K562 (cell line): Measurements from ENCODE around the gene TLR5. TPM values are rescaled to one million over a fixed set of nuclear protein-coding genes. Genes with fewer than 3 reads are reported as not detected.

Source experiments
- ATAC-seq: fragments of 200-7000 bp; cut with Tn5 transposase; 3 replicates; pipeline ENCODE4 v1.9.1; 2020; ENCODE audit warnings: moderate library complexity
- BruUV-seq: library from RNA; stranded (reverse); fragments of 400-500 nt; replicated peaks from 2 replicates; lab custom pipeline; 2021; lab: Mats Ljungman, UMichigan
- CTCF ChIA-PET: fragments of 300-600 bp; formaldehyde crosslinking; extraction: SDS; loops from one replicate; lab custom pipeline; 2021; ENCODE audit warnings: low intra/inter-chr PET ratio; lab: Yijun Ruan, JAX
- POLR2A ChIA-PET: fragments of 300-600, 350-650 bp; sonication (Branson Sonifier 250); formaldehyde crosslinking; extraction: SDS; loops from one replicate; lab custom pipeline; 2021; ENCODE audit warnings: antibody characterized with exemption, inconsistent platforms; lab: Yijun Ruan, JAX
- DNase-seq, 4 experiments: peaks; one replicate each; pipeline versions ENCODE4 v3.0.0 to v3.0.0-alpha.2; 2011 to 2018; ENCODE audit warnings: low spot score in 3 of 4, mixed read lengths in 3 of 4; ENCODE audit errors: extremely low read depth in 1 of 4
- FAIRE-seq: peaks from 2 replicates; lab custom pipeline; 2011; peaks lifted over from hg19 to GRCh38; lab: Jason Lieb, UNC
- H2AFZ ChIP-seq: 2 replicates; pipeline ENCODE4 v1.6.0; 2011; ENCODE audit warnings: low read depth, low read length, control low read depth, inconsistent platforms
- H3K27ac ChIP-seq: fragments of 200-600 bp; 3 replicates; pipeline ENCODE4 v1.8.0; 2011; ENCODE audit warnings: low read depth, mild to moderate bottlenecking, control low read depth, inconsistent platforms, low read length, moderate library complexity, mixed read lengths; ENCODE audit errors: extremely low read depth
- H3K27me3 ChIP-seq, 2 experiments: fragments of 300-600 bp in 1 of 2; 2 replicates in 1 of 2; 3 replicates in 1 of 2; pipeline versions ENCODE4 v1.6.0 to v1.8.0; 2011; ENCODE audit warnings: inconsistent platforms in 2 of 2, low read length in 2 of 2, mild to moderate bottlenecking in 1 of 2, mixed read lengths in 1 of 2, moderate library complexity in 1 of 2; ENCODE audit not compliant: control insufficient read depth in 2 of 2, insufficient read depth in 2 of 2
- H3K36me3 ChIP-seq: fragments of 300-600 bp; 3 replicates; pipeline ENCODE4 v1.8.0; 2011; ENCODE audit warnings: mild to moderate bottlenecking, low read length, inconsistent platforms; ENCODE audit not compliant: control insufficient read depth, insufficient read depth
- H3K4me1 ChIP-seq, 2 experiments: fragments of 200-600 bp in 1 of 2; replicated peaks in 1 of 2; 2 replicates in 1 of 2; 3 replicates in 1 of 2; pipeline versions ENCODE4 v1.5.1 to v1.8.0; 2011; ENCODE audit warnings: inconsistent platforms in 2 of 2, low read length in 2 of 2, mild to moderate bottlenecking in 1 of 2, mixed read lengths in 1 of 2, moderate library complexity in 1 of 2; ENCODE audit not compliant: control insufficient read depth in 2 of 2, insufficient read depth in 2 of 2
- H3K4me2 ChIP-seq: 2 replicates; pipeline ENCODE4 v1.6.1; 2011; ENCODE audit warnings: low read length, control low read depth, inconsistent platforms, mixed read lengths; ENCODE audit not compliant: insufficient read depth
- H3K4me3 ChIP-seq: fragments of 200-600 bp; sonication (generic), shearing (Covaris generic); 2 replicates; pipeline ENCODE4 v1.5.1; 2016; ENCODE audit warnings: control low read depth, inconsistent platforms
- H3K79me2 ChIP-seq: fragments of 200-600 bp; 3 replicates; pipeline ENCODE4 v1.8.0; 2011; ENCODE audit warnings: low read length, inconsistent platforms; ENCODE audit not compliant: control insufficient read depth, insufficient read depth
- H3K9ac ChIP-seq, 2 experiments: 2 replicates each; pipeline versions ENCODE4 v1.6.0 to v1.6.1; 2011; ENCODE audit warnings: low read depth in 2 of 2, low read length in 2 of 2, control low read depth in 1 of 2, inconsistent platforms in 1 of 2, mild to moderate bottlenecking in 1 of 2, mixed read lengths in 1 of 2; ENCODE audit not compliant: insufficient read depth in 1 of 2
- H3K9me1 ChIP-seq: one replicate; pipeline ENCODE4 v1.6.0; 2011; ENCODE audit warnings: inconsistent platforms, mild to moderate bottlenecking, low read length, moderate library complexity; ENCODE audit not compliant: control insufficient read depth, insufficient read depth
- H3K9me3 ChIP-seq: replicated peaks from 2 replicates; pipeline ENCODE4 v1.5.1; 2011; ENCODE audit warnings: low read depth, low read length, inconsistent platforms; ENCODE audit not compliant: control insufficient read depth, insufficient read depth
- H4K20me1 ChIP-seq: replicated peaks from 2 replicates; pipeline ENCODE4 v1.6.1; 2011; ENCODE audit warnings: low read length, inconsistent platforms, mixed read lengths; ENCODE audit not compliant: control insufficient read depth, insufficient read depth
- CREB5 ChIP-seq: fragments of 250-450 bp; sonication (Bioruptor Pico); IDR thresholded peaks from 2 replicates; pipeline ENCODE4 v1.5.0; 2020; ENCODE audit warnings: mild to moderate bottlenecking
- EGR1 ChIP-seq: fragments of 450-650 bp; conservative IDR thresholded peaks from 2 replicates; pipeline ENCODE4 v1.6.1; 2017; ENCODE audit warnings: mild to moderate bottlenecking
- ELF2 ChIP-seq: fragments of 250-450 bp; sonication (Bioruptor Pico); IDR thresholded peaks from 2 replicates; pipeline ENCODE4 v1.5.0; 2021; ENCODE audit warnings: mild to moderate bottlenecking
- NFXL1 ChIP-seq: fragments of 450-650 bp; formaldehyde crosslinking; IDR thresholded peaks from 2 replicates; pipeline ENCODE4 v1.4.0; 2021; ENCODE audit warnings: mild to moderate bottlenecking
- NR1H2 ChIP-seq: sonication (generic); formaldehyde crosslinking; IDR thresholded peaks from 2 replicates; pipeline ENCODE4 v1.4.0; 2020; ENCODE audit warnings: mild to moderate bottlenecking, missing genetic modification reagents
- PKNOX1 ChIP-seq: fragments of 450-650 bp; IDR thresholded peaks from 2 replicates; pipeline ENCODE4 v1.6.1; 2016
- RBM17 ChIP-seq: fragments of 200-400 bp; formaldehyde crosslinking; IDR thresholded peaks from 2 replicates; pipeline ENCODE4 v1.6.1; 2017; ENCODE audit warnings: low read depth, mild to moderate bottlenecking, low read length, borderline replicate concordance
- ZNF57 ChIP-seq: fragments of 450-650 bp; formaldehyde crosslinking; IDR thresholded peaks from 2 replicates; pipeline ENCODE4 v1.4.0; 2020; ENCODE audit warnings: mild to moderate bottlenecking, moderate library complexity
- ZNF764 ChIP-seq: fragments of 250-450 bp; sonication (Bioruptor Pico); IDR thresholded peaks from 2 replicates; pipeline ENCODE4 v1.4.0; 2020; ENCODE audit warnings: low read depth, mild to moderate bottlenecking, moderate library complexity
- WGBS: fragments of 100-300 bp; shearing (Covaris generic); methylation state at CpG from one replicate; pipeline ENCODE4 v1.1.6; 2016; ENCODE audit warnings: low coverage, mixed read lengths; ENCODE audit not compliant: insufficient coverage; ENCODE audit errors: missing lambda C conversion rate; 5-methylcytosine and 5-hydroxymethylcytosine counted together
- in situ Hi-C: fragments of 300-500 bp; cut with MboI; formaldehyde crosslinking; loops from 4 replicates; pipeline ENCODE4 v1.15.0; 2018; ENCODE audit warnings: inconsistent platforms, mixed read lengths
- intact Hi-C: fragments of 100-400 bp; cut with micrococcal nuclease; formaldehyde crosslinking; loops from 2 replicates; pipeline ENCODE4 v1.14.2; 2022
- polyA plus RNA-seq, 8 experiments: library from polyadenylated mRNA; depleted of rRNA in 4 of 8; stranded (reverse) in 5 of 8; unstranded in 3 of 8; fragments of >200 nt; fragmentation: Nextera tagmentation in 2 of 8; fragmentation: Illumina TruSeq in 1 of 8; extraction: Ambion mirVana in 2 of 8; extraction: Trizol in 1 of 8; gene quantifications; 2 replicates each; pipeline versions ENCODE4 v1.2.1 to v1.2.3, GENCODE V29; 2011 to 2014; ENCODE audit warnings: inconsistent platforms in 1 of 8, missing spikeins in 1 of 8
- total RNA-seq, 7 experiments: library from RNA; depleted of rRNA in 6 of 7; stranded (reverse); fragments of >200 nt in 6 of 7; fragmentation: Illumina TruSeq in 2 of 7; extraction: Trizol in 2 of 7; gene quantifications; 2 replicates each; pipeline versions ENCODE4 v1.2.1 to v1.2.3, GENCODE V29; 2011 to 2021; ENCODE audit warnings: low replicate concordance in 1 of 7
- TF ChIP-seq, protein P1 (sequence below), 2 experiments: fragments of 450-650 bp in 1 of 2; sonication (generic) in 1 of 2; formaldehyde crosslinking in 1 of 2; IDR thresholded peaks; 2 replicates each; pipeline versions ENCODE4 v1.7.1 to v1.9.0; 2016 to 2022; ENCODE audit warnings: inconsistent platforms in 1 of 2, mild to moderate bottlenecking in 1 of 2, missing genetic modification reagents in 1 of 2

Gene TLR5
- total and polyA plus RNA-seq, 9 of the 15 experiments (the other 6 are each of a cell fraction or from before 2014, with no cell fraction given) = 0.93 to 7.4 (median 1.9) TPM

DNA sequence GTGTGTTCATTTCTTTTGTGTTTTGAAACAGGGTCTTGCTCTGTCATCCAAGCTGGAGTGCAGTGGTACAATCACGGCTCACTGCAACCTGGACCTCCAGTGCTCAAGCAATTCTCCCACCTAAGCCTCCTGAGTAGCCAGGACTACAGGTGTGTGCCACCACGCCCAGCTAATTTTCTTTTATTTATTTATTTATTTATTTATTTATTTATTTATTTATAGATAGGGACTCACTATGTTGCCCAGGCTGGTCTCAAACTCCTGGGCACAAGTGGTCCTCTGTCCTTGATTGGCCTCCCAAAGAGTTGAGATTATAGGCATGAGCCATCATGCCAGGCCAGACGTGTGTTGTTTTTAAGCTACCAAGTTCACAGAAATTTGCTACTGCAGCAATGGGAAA lies 43.8 kb upstream of the TLR5 start:
- DNase-seq = no peak
- no TSS peak for BruUV-seq
- ATAC-seq = no peak
- Histone ChIP-seq H3K79me2 (no peaks in the 10 kb centered on the region), H3K9me1 (no peaks in the 10 kb centered on the region), H3K27me3 (no peaks in the 10 kb centered on the region; a peak in 1 of 5 replicates), H3K27ac (no peak overlapping the region), H3K4me3 (no peak overlapping the region), H3K9me3 (no peaks in the 10 kb centered on the region), H4K20me1 (no peaks in the 10 kb centered on the region), H3K4me2 (no peak overlapping the region), H2AFZ (no peak overlapping the region), H3K4me1 (no peaks in the 10 kb centered on the region), H3K36me3 (no peaks in the 10 kb centered on the region), H3K9ac (no peak overlapping the region)
- POLR2A ChIA-PET = interaction anchor here (0.6 to 2.0 kb wide), 2 partner anchors 11 to 358 kb away, joined by 3 to 6 read pairs; no protein-coding TSS in a partner anchor
- in situ Hi-C loops = no loop called here
- FAIRE-seq = no peak
- WGBS = 18% methylated on average over 3 of the region's 3 CpGs
- intact Hi-C loops = no loop called here
- CTCF ChIA-PET = no interaction called here
- TF ChIP-seq RBM17 (no peak), CREB5 (CRISPR knock-in tag) (no peak), ZNF57 (CRISPR knock-in tag) (no peak), ZNF764 (CRISPR knock-in tag) (no peak), EGR1 (no peak), PKNOX1 (no peak), ELF2 (CRISPR knock-in tag) (no peak), NR1H2 (no peak), NFXL1 (CRISPR knock-in tag) (no peak)
- TF ChIP-seq, protein P1, sequence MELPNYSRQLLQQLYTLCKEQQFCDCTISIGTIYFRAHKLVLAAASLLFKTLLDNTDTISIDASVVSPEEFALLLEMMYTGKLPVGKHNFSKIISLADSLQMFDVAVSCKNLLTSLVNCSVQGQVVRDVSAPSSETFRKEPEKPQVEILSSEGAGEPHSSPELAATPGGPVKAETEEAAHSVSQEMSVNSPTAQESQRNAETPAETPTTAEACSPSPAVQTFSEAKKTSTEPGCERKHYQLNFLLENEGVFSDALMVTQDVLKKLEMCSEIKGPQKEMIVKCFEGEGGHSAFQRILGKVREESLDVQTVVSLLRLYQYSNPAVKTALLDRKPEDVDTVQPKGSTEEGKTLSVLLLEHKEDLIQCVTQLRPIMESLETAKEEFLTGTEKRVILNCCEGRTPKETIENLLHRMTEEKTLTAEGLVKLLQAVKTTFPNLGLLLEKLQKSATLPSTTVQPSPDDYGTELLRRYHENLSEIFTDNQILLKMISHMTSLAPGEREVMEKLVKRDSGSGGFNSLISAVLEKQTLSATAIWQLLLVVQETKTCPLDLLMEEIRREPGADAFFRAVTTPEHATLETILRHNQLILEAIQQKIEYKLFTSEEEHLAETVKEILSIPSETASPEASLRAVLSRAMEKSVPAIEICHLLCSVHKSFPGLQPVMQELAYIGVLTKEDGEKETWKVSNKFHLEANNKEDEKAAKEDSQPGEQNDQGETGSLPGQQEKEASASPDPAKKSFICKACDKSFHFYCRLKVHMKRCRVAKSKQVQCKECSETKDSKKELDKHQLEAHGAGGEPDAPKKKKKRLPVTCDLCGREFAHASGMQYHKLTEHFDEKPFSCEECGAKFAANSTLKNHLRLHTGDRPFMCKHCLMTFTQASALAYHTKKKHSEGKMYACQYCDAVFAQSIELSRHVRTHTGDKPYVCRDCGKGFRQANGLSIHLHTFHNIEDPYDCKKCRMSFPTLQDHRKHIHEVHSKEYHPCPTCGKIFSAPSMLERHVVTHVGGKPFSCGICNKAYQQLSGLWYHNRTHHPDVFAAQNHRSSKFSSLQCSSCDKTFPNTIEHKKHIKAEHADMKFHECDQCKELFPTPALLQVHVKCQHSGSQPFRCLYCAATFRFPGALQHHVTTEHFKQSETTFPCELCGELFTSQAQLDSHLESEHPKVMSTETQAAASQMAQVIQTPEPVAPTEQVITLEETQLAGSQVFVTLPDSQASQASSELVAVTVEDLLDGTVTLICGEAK (IDR thresholded peaks at IDR 0.05) = no peak
- TF ChIP-seq, protein P1 (CRISPR knock-in tag; IDR thresholded peaks at IDR 0.05) = no peak
